H54 (cell line): Measurements from ENCODE around the gene CD248.
A peak's percentile ranks its signal among the peaks of the same experiment; 100 is the strongest.
"Not testable (repeated sequence)": the region's sequence is repeated elsewhere in the genome, so short reads cannot be mapped to it uniquely, and the experiment has no call there.

Source experiments
- DNase-seq: peaks from one replicate; pipeline ENCODE4 v3.0.0; 2011; ENCODE audit warnings: low spot score, mixed read lengths; ENCODE audit not compliant: insufficient read length
- FAIRE-seq: peaks from 3 replicates; lab custom pipeline; 2011; peaks lifted over from hg19 to GRCh38; lab: Jason Lieb, UNC
- POLR2A ChIP-seq: IDR thresholded peaks from 2 replicates; pipeline ENCODE4 v1.6.1; 2011; ENCODE audit warnings: low read depth, mild to moderate bottlenecking, low read length

CD248 gene

GRCh38 chr11:66316849-66317251 is at the start of gene CD248:
TSS of gene CD248 (minus strand) at chr11:66317044. CDS start at chr11:66317027, 17 bp downstream.
- FAIRE-seq (no peak), DNase-seq (no peak)
- TF ChIP-seq POLR2A = no peak

GRCh38 chr11:66365711-66366619 is 49.1 kb upstream of the CD248 start:
- no peak for TF ChIP-seq POLR2A
- FAIRE-seq (no peak), DNase-seq (no peak)

- FAIRE-seq = no peak
- TF ChIP-seq POLR2A = no peak
Observed at GRCh38 chr11:66365166-66365565, 48.3 kb upstream of the CD248 start.

GRCh38 chr11:66363805-66364535 is 47.1 kb upstream of the CD248 start:
- peak; percentile 70 for DNase-seq
- TF ChIP-seq POLR2A = no peak
- no peak for FAIRE-seq

More at GRCh38 chr11:66365166-66365565, 48.3 kb upstream of the CD248 start:
- DNase-seq = no peak

DNA sequence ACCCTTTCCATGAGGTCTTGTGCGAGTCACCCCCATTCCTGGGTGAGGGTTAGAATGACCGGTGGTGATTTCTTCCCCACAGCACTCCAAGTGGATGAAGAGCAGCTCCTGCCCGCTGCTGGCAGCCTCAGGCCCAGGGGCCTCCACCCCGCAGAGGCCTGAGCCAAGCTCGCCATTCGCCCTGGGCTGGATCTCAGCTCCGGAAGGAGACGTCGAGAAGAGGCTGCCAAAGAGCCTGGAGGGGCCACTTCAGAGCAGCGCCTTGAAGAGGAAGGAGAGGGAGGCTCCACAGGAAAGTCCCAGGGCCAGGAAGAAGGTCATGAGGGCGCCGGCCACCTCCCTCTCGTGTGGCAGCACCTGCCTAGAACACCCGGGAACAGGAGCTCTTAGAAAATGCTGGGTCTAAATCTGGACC is 46.4 kb upstream of the CD248 start:
- FAIRE-seq = no peak
- no peak for TF ChIP-seq POLR2A

GRCh38 chr11:66362481-66363147 is 45.8 kb upstream of the CD248 start:
- no peak for TF ChIP-seq POLR2A
- DNase-seq (no peak), FAIRE-seq (no peak)

More for the DNA sequence above, 46.4 kb upstream of the CD248 start:
- DNase-seq = no peak

DNA sequence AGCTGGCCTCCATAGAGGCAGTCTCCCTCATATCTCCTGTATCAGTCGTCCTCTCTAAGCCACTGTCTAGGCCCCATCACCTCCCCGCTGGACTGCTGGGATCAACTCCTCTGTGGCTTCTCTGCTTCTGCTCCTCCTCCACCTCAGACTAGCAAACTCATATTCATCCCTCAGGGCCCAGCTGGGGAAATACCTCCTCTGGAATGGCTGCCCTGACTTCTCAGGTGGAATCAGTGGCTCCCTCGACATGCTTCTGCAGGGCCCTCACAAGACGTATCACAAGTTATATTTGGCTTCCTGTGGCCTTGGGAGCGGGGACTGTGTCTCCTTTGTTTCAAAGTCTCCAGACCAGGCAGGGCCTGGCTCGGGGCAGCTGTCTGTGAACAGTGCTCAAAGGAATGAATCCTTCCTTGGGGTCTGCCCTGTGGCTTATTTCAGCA is 44.7 kb upstream of the CD248 start:
- no peak for DNase-seq
- no peak for TF ChIP-seq POLR2A
- no peak for FAIRE-seq

DNA sequence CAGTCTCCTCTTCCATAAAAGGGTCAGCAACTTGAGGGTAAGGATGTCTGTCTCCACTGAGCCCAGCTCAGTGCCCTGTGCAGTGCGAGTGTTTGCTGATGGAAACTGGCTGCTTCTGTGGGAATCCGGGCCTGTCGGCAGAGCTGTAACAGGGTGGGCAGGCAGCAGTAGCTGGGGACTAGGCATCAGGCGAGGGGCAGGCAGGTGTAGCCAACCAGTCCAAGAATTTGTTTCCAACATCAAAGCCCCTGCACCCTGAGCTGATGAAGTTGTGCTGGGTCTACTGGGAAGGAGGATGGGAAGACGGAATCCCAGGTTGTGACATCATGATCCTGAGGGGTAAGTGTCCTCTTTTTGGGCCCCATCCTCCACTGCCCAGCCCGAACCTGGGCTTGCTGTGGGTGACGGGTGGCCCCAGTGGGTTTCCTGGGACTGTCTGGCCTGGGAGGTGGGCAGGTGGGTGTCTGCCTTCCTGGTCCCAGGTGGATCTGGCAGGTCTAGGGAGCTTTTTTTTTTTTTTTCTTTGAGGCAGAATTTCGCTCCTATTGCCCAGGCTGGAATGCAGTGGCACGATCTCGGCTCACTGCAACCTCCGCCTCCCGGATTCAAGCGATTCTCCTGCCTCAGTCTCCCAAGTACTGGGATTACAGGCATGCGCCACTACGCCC is 43.7 kb upstream of the CD248 start:
- no peak for DNase-seq

DNA sequence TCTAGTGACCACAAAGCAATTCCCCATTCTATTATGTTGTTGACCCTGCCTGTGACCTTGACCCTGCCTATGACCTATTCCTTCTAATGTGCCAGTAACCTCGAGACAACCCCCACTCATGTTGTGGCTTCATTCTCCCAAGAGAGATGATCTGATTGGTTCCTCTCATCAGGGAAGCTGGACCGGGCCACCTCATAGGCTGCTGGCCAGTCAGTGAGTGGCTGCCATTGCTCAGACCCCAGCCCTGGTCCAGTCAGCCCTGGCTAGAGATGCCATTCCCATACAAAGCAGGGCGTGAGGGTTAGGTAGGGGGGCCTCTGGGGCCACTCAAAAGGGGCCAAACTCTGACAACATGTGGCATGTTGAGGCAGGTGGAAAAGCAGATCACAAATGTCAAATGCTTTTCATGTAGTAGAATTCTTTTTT is 42.8 kb upstream of the CD248 start:
- DNase-seq (no peak), FAIRE-seq (no peak)
- no peak for TF ChIP-seq POLR2A

More for the DNA sequence above, 43.7 kb upstream of the CD248 start:
- no peak for FAIRE-seq
- TF ChIP-seq POLR2A = no peak

DNA sequence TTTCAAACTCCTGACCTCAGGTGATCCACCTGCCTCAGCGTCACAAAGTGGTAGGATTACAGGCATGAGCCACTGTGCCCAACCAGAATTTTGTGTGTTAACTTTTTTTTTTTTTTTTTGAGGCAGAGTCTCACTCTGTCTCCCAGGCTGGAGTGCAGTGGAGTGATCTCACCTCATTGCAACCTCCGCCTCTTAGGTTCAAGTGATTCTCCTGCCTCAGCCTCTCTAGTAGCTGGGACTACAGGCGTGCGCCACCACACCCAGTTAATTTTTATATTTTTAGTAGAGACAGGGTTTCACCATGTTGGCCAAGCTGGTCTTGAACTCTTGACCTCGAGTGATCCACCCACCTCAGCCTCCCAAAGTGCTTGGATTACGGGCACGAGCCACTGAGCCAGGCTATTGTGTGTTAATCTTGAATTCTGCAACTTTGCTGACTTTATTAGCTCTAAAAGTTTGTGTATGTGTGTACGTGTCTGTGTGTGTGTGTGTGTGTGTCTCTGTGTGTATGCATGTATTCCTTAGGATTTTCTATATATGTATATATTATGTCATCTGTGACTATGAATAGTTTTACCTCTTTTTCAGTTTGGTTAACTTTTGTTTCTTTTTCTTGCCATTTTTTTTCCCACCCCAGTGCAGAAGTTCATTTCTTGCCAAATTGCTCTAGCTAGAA is 33.9 kb upstream of the CD248 start:
- not testable (repeated sequence) for FAIRE-seq, DNase-seq

DNA sequence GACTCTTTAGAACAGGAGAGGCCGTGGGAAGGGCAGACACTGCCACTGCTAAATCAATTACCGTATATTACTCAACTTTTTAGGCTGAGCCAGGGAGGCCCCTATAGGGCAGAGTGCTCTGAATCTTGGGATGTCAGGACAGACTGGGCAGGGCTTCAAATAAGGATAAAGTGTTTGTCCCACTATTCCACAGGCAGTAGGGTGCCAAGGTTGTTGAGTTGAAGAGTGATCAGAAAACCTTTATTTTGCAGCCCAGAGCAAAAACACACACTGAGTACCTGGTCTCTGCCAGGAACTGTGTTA is 32.2 kb upstream of the CD248 start:
- FAIRE-seq (no peak), DNase-seq (no peak)
- no peak for TF ChIP-seq POLR2A

DNA sequence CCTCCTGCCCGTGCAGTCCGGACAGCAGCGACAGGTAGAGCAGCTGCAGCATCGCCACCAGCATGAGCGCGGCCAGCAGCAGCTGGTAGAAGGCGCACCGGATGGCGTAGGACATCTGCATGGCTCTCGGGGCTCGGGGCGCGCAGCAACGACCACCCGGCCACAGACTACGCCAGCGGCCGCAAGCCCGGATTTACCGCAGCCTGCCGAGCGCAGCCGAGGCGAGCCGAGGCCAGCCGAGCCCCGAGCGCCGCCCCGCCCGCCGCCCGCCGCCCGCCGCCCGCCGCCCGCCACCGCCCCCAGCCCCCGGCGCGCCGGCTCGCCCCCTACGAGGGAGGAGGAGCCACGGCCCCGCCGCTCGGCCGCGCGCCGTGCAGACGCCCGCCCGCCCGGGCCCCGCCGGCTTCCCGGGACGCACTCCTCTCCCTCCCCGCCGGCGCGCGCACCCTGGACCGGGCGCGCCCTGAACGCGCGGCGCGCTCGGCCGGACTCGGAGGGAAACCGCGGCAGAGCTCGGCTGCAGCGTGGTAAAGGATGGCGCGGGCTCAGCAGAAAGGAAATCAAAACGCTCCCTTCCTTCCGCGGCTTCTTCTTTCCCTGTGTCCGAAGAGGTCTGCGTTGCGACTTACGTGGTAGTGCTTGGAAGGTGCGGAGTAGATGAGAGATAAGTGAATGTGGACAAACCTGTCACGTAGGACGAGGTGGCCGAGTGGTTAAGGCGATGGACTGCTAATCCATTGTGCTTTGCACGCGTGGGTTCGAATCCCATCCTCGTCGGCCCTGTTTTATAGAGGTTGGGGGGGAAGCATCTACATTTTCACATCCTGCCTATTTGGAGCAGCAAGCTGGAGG is 30.8 kb upstream of the CD248 start, which contains the start of gene B4GAT1:
Gene B4GAT1, minus strand, starts transcription at position 205 of the 852 bp plus-strand sequence. Its CDS starts 84 bp downstream, at position 121.
- FAIRE-seq (no peak), DNase-seq (no peak)
- TF ChIP-seq POLR2A = peak; percentile 50
